Common myeloid progenitor, CD34-positive (primary cell): Measurements from ENCODE around the gene CMC1.
"Not testable (repeated sequence)": the region's sequence is repeated elsewhere in the genome, so short reads cannot be mapped to it uniquely, and the experiment has no call there.

Experiments used
- CTCF ChIA-PET: fragments of 350-600 bp; sonication (Branson Sonifier 250); formaldehyde crosslinking; loops from one replicate; lab custom pipeline; 2021; ENCODE audit warnings: antibody characterized with exemption; lab: Charles Lee
- POLR2A ChIA-PET: fragments of 350-600 bp; sonication (Branson Sonifier 250); formaldehyde crosslinking; loops from one replicate; lab custom pipeline; 2021; ENCODE audit warnings: antibody characterized with exemption; lab: Charles Lee
- DNase-seq, 3 donors: peaks; one replicate each; pipeline versions ENCODE4 v3.0.0 to v3.0.0-alpha.2; 2013
- H3K27ac ChIP-seq, 2 experiments: 1 replicate in 1 of 2; 2 replicates in 1 of 2; pipeline ENCODE4 v1.7.0; 2013; ENCODE audit warnings: inconsistent platforms in 2 of 2, low read length in 2 of 2, mild to moderate bottlenecking in 2 of 2, low read depth in 1 of 2, moderate library complexity in 1 of 2; ENCODE audit not compliant: severe bottlenecking in 2 of 2, insufficient read depth in 1 of 2, poor library complexity in 1 of 2
- H3K27me3 ChIP-seq, 5 experiments: replicated peaks in 2 of 5; 1 replicate in 3 of 5; 2 replicates in 2 of 5; pipeline versions ENCODE4 v1.6.1 to v1.7.0; 2013; ENCODE audit warnings: low read length in 4 of 5, mild to moderate bottlenecking in 2 of 5, moderate library complexity in 2 of 5, inconsistent platforms in 1 of 5; ENCODE audit not compliant: insufficient read depth in 5 of 5, control insufficient read depth in 4 of 5
- H3K36me3 ChIP-seq, 4 experiments: 1 replicate in 2 of 4; 2 replicates in 2 of 4; pipeline versions ENCODE4 v1.6.1 to v1.7.0; 2013; ENCODE audit warnings: low read length in 3 of 4, control low read depth in 1 of 4, mild to moderate bottlenecking in 1 of 4; ENCODE audit not compliant: control insufficient read depth in 4 of 4, insufficient read depth in 4 of 4
- H3K4me1 ChIP-seq, 4 experiments: 1 replicate in 3 of 4; 2 replicates in 1 of 4; pipeline versions ENCODE4 v1.6.1 to v1.7.1; 2013; ENCODE audit warnings: low read length in 3 of 4, mild to moderate bottlenecking in 3 of 4, control low read depth in 1 of 4, inconsistent platforms in 1 of 4, moderate library complexity in 1 of 4; ENCODE audit not compliant: control insufficient read depth in 4 of 4, insufficient read depth in 4 of 4; ENCODE audit errors: control extremely low read depth in 1 of 4
- H3K4me3 ChIP-seq, 7 experiments: 1 replicate in 4 of 7; 2 replicates in 3 of 7; pipeline versions ENCODE4 v1.5.1 to v1.7.0; 2013; ENCODE audit warnings: mild to moderate bottlenecking in 7 of 7, low read length in 6 of 7, moderate library complexity in 6 of 7, inconsistent platforms in 2 of 7, low read depth in 2 of 7, control low read depth in 1 of 7; ENCODE audit not compliant: insufficient read depth in 4 of 7, control insufficient read depth in 1 of 7; ENCODE audit errors: extremely low read depth in 1 of 7
- H3K9me3 ChIP-seq, 5 experiments: 1 replicate in 4 of 5; 2 replicates in 1 of 5; pipeline versions ENCODE4 v1.6.1 to v1.7.1; 2013; ENCODE audit warnings: low read length in 4 of 5, mild to moderate bottlenecking in 2 of 5, inconsistent platforms in 1 of 5, low read depth in 1 of 5, moderate library complexity in 1 of 5; ENCODE audit not compliant: control insufficient read depth in 4 of 5, insufficient read depth in 2 of 5; ENCODE audit errors: control extremely low read depth in 1 of 5
- WGBS: methylation state at CpG from one replicate; pipeline ENCODE4 v1.1.5; 2013; ENCODE audit not compliant: insufficient coverage; 5-methylcytosine and 5-hydroxymethylcytosine counted together

Gene CMC1

GRCh38 chr3:28265641-28266040, 24.2 kb downstream of the CMC1 start:
- Histone ChIP-seq H3K9me3 (peaks cover 0 to 4% (median 0%) of the 10 kb centered on the region in 5 experiments), H3K36me3 (peaks cover 3 to 17% (median 6%) of the 10 kb centered on the region in 4 experiments), H3K4me3 (no peak overlapping the region), H3K27me3 (no peaks in the 10 kb centered on the region), H3K4me1 (no peaks in the 10 kb centered on the region), H3K27ac (no peak overlapping the region)
- POLR2A ChIA-PET: no interaction called here
- DNase-seq: no peak
- CTCF ChIA-PET: interaction anchor here (1.0 to 1.5 kb wide), 2 partner anchors 10 to 13 kb away, joined by 3 read pairs; no protein-coding TSS in a partner anchor

- POLR2A ChIA-PET: no interaction called here
Observed at GRCh38 chr3:28267984-28268849, 26.8 kb downstream of the CMC1 start.

GRCh38 chr3:28268989-28269388, 27.6 kb downstream of the CMC1 start:
- H3K4me3 ChIP-seq: no peak overlapping the region
- peaks cover 0 to 27% (median 4%) of the 10 kb centered on the region in 5 experiments for H3K9me3 ChIP-seq
- peaks cover 7 to 39% (median 11%) of the 10 kb centered on the region in 4 experiments for H3K36me3 ChIP-seq
- no peaks in the 10 kb centered on the region for H3K4me1 ChIP-seq
- WGBS: 83% methylated on average over 1 of the region's 1 CpG
- H3K27ac ChIP-seq: no peak overlapping the region
- ChIA-PET CTCF (interaction anchor here (0.6 to 1.1 kb wide), 2 partner anchors 14 to 30 kb away, joined by 3 to 4 read pairs; no protein-coding TSS in a partner anchor), POLR2A (no interaction called here)
- no peaks in the 10 kb centered on the region for H3K27me3 ChIP-seq
- DNase-seq: peak in 2 of 3 donors; percentile 10 to 15

More at GRCh38 chr3:28267984-28268849, 26.8 kb downstream of the CMC1 start:
- H3K27ac ChIP-seq: no peak overlapping the region
- peaks cover 0 to 20% (median 0%) of the 10 kb centered on the region in 5 experiments for H3K9me3 ChIP-seq
- WGBS: 95% methylated on average over 4 of the region's 5 CpGs
- no peaks in the 10 kb centered on the region for H3K27me3 ChIP-seq
- H3K36me3 ChIP-seq: peaks cover 7 to 38% (median 11%) of the 10 kb centered on the region in 4 experiments
- no peaks in the 10 kb centered on the region for H3K4me1 ChIP-seq
- no peak overlapping the region for H3K4me3 ChIP-seq
- CTCF ChIA-PET: interaction anchor here (0.8 to 1.3 kb wide), 3 partner anchors 13 to 39 kb away, joined by 3 to 4 read pairs (median 3); no protein-coding TSS in a partner anchor
- no peak for DNase-seq

- H3K27ac ChIP-seq, DNase-seq, H3K4me1 ChIP-seq, H3K27me3 ChIP-seq, POLR2A ChIA-PET, H3K4me3 ChIP-seq: not testable (repeated sequence)
- Histone ChIP-seq H3K36me3 (peaks cover 7 to 43% (median 13%) of the 10 kb centered on the region in 4 experiments), H3K9me3 (peaks cover 4 to 31% (median 7%) of the 10 kb centered on the region in 5 experiments)
- 100% methylated on average over 1 of the region's 2 CpGs for WGBS
- CTCF ChIA-PET: interaction anchor here (1.1 kb wide), 1 partner anchor 15 kb away, joined by 4 read pairs; no protein-coding TSS in a partner anchor
Observed at GRCh38 chr3:28269884-28270283, 28.5 kb downstream of the CMC1 start.

- Histone ChIP-seq H3K27ac (no peak overlapping the region), H3K4me1 (peaks cover 0 to 6% (median 3%) of the 10 kb centered on the region in 4 experiments), H3K4me3 (no peak overlapping the region), H3K27me3 (no peaks in the 10 kb centered on the region), H3K36me3 (peaks cover 6 to 52% (median 19%) of the 10 kb centered on the region in 4 experiments), H3K9me3 (peaks cover 4 to 31% (median 8%) of the 10 kb centered on the region in 5 experiments)
- CTCF ChIA-PET: no interaction called here
- POLR2A ChIA-PET: no interaction called here
- peak in 1 of 3 donors; percentile 5 for DNase-seq
Observed at GRCh38 chr3:28273837-28274236, 32.4 kb downstream of the CMC1 start.

- WGBS: 100% methylated on average over 1 of the region's 2 CpGs
- H3K27ac ChIP-seq: no peak overlapping the region
- peaks cover 0 to 6% (median 3%) of the 10 kb centered on the region in 4 experiments for H3K4me1 ChIP-seq
- ChIA-PET POLR2A (interaction anchor here (0.6 kb wide), 1 partner anchor 597 kb away, joined by 3 read pairs; no protein-coding TSS in a partner anchor), CTCF (interaction anchor here (1.1 kb wide), 1 partner anchor 567 kb away, joined by 4 read pairs; no protein-coding TSS in a partner anchor)
- H3K4me3 ChIP-seq: no peak overlapping the region
- DNase-seq: no peak
- peaks cover 4 to 20% (median 15%) of the 10 kb centered on the region in 4 experiments for H3K36me3 ChIP-seq
- no peaks in the 10 kb centered on the region for H3K27me3 ChIP-seq
- peaks cover 0 to 8% (median 5%) of the 10 kb centered on the region in 5 experiments for H3K9me3 ChIP-seq
Observed at GRCh38 chr3:28278918-28279317, 37.5 kb downstream of the CMC1 start.

- H3K27ac ChIP-seq: no peak overlapping the region
- H3K36me3 ChIP-seq: peaks cover 4 to 19% (median 9%) of the 10 kb centered on the region in 4 experiments
- no peak for DNase-seq
- POLR2A ChIA-PET: no interaction called here
- peaks cover 0 to 2% (median 1%) of the 10 kb centered on the region in 5 experiments for H3K9me3 ChIP-seq
- 88% methylated on average over 1 of the region's 4 CpGs for WGBS
- peaks cover 0 to 6% (median 3%) of the 10 kb centered on the region in 4 experiments for H3K4me1 ChIP-seq
- no peaks in the 10 kb centered on the region for H3K27me3 ChIP-seq
- CTCF ChIA-PET: no interaction called here
- no peak overlapping the region for H3K4me3 ChIP-seq
Observed at GRCh38 chr3:28279770-28280169, 38.4 kb downstream of the CMC1 start.
